IMR-90 (cell line): ENCODE data around the gene DCTN5. TPM values are rescaled to one million over a fixed set of nuclear protein-coding genes. Genes with fewer than 3 reads are reported as not detected.

Experiments
- ATAC-seq: fragments of 200-7000 bp; cut with Tn5 transposase; 2 replicates; pipeline ENCODE4 v1.9.1; 2020; ENCODE audit warnings: low read depth, mild to moderate bottlenecking, moderate library complexity
- BruUV-seq: library from RNA; stranded (reverse); fragments of 400-500 nt; replicated peaks from 2 replicates; lab custom pipeline; 2021; lab: Mats Ljungman, UMichigan
- CTCF ChIA-PET: fragments of 300-600 bp; formaldehyde crosslinking; extraction: SDS; loops from one replicate; lab custom pipeline; 2021; ENCODE audit warnings: antibody characterized with exemption; lab: Yijun Ruan, JAX
- POLR2A ChIA-PET: fragments of 300-600 bp; sonication (Branson Sonifier 250); formaldehyde crosslinking; loops from one replicate; lab custom pipeline; 2022; ENCODE audit warnings: antibody characterized with exemption; ENCODE audit not compliant: unreplicated experiment; lab: Charles Lee
- DNase-seq: peaks from one replicate; pipeline ENCODE4 v3.0.0; 2013
- H2AFZ ChIP-seq: replicated peaks from 2 replicates; pipeline ENCODE3; 2013; ENCODE audit warnings: low read length, mild to moderate bottlenecking; ENCODE audit not compliant: poor library complexity
- H2AK5ac ChIP-seq: 2 replicates; pipeline ENCODE4 v1.6.1; 2013; ENCODE audit warnings: low read depth, low read length, inconsistent platforms
- H2AK9ac ChIP-seq: replicated peaks from 2 replicates; pipeline ENCODE3; 2013; ENCODE audit warnings: mild to moderate bottlenecking, low read depth, low read length, moderate library complexity; ENCODE audit not compliant: poor library complexity
- H2BK120ac ChIP-seq: 2 replicates; pipeline ENCODE4 v1.6.1; 2013; ENCODE audit warnings: low read depth, low read length, inconsistent platforms
- H2BK15ac ChIP-seq: 3 replicates; pipeline ENCODE4 v1.6.1; 2013; ENCODE audit warnings: low read depth, low read length, inconsistent platforms
- H2BK20ac ChIP-seq: 2 replicates; pipeline ENCODE4 v1.6.1; 2013; ENCODE audit warnings: low read depth, mild to moderate bottlenecking, inconsistent platforms, low read length, moderate library complexity
- H2BK5ac ChIP-seq: 2 replicates; pipeline ENCODE4 v1.6.1; 2013; ENCODE audit warnings: mild to moderate bottlenecking, low read depth, low read length, inconsistent platforms; ENCODE audit not compliant: poor library complexity, severe bottlenecking
- H3K14ac ChIP-seq: replicated peaks from 2 replicates; pipeline ENCODE4 v1.6.1; 2013; ENCODE audit warnings: low read depth, low read length, inconsistent platforms
- H3K18ac ChIP-seq: 2 replicates; pipeline ENCODE4 v1.6.1; 2013; ENCODE audit warnings: low read depth, low read length, control low read depth
- H3K23ac ChIP-seq: 2 replicates; pipeline ENCODE4 v1.6.1; 2013; ENCODE audit warnings: low read depth, low read length, inconsistent platforms
- H3K27ac ChIP-seq: 2 replicates; pipeline ENCODE4 v1.5.1; 2013; ENCODE audit warnings: mild to moderate bottlenecking, control low read depth, low read length; ENCODE audit not compliant: insufficient read depth
- H3K27me3 ChIP-seq: 2 replicates; pipeline ENCODE4 v1.6.1; 2013; ENCODE audit warnings: low read length; ENCODE audit not compliant: control insufficient read depth, insufficient read depth
- H3K36me3 ChIP-seq: 2 replicates; pipeline ENCODE4 v1.6.1; 2013; ENCODE audit warnings: low read length, mixed read lengths; ENCODE audit not compliant: control insufficient read depth, insufficient read depth
- H3K4ac ChIP-seq: 2 replicates; pipeline ENCODE4 v1.6.1; 2013; ENCODE audit warnings: low read depth, low read length, inconsistent platforms
- H3K4me1 ChIP-seq: 2 replicates; pipeline ENCODE4 v1.6.1; 2013; ENCODE audit warnings: low read length, mixed read lengths; ENCODE audit not compliant: control insufficient read depth, insufficient read depth
- H3K4me2 ChIP-seq: 2 replicates; pipeline ENCODE4 v1.6.1; 2013; ENCODE audit warnings: low read depth, mild to moderate bottlenecking, control low read depth, low read length, moderate library complexity
- H3K4me3 ChIP-seq: 2 replicates; pipeline ENCODE4 v1.5.1; 2013; ENCODE audit warnings: low read depth, mild to moderate bottlenecking, control low read depth, low read length, moderate library complexity; ENCODE audit not compliant: insufficient read depth
- H3K56ac ChIP-seq: 2 replicates; pipeline ENCODE4 v1.6.1; 2013; ENCODE audit warnings: low read length, inconsistent platforms; ENCODE audit not compliant: insufficient read depth; ENCODE audit errors: extremely low read depth
- H3K79me1 ChIP-seq, 2 experiments: 2 replicates each; pipeline ENCODE4 v1.6.1; 2013; ENCODE audit warnings: low read length in 2 of 2, inconsistent platforms in 1 of 2, low read depth in 1 of 2
- H3K9ac ChIP-seq: 2 replicates; pipeline ENCODE4 v1.6.1; 2013; ENCODE audit warnings: low read depth, low read length, control low read depth
- H3K9me1 ChIP-seq: 2 replicates; pipeline ENCODE4 v1.6.1; 2013; ENCODE audit warnings: low read length, inconsistent platforms; ENCODE audit not compliant: insufficient read depth
- H3K9me3 ChIP-seq: 2 replicates; pipeline ENCODE4 v1.6.1; 2013; ENCODE audit warnings: low read length; ENCODE audit not compliant: control insufficient read depth, insufficient read depth
- H4K20me1 ChIP-seq: 2 replicates; pipeline ENCODE4 v1.6.1; 2013; ENCODE audit warnings: low read length, inconsistent platforms; ENCODE audit not compliant: insufficient read depth
- H4K5ac ChIP-seq: 2 replicates; pipeline ENCODE4 v1.6.1; 2013; ENCODE audit warnings: mild to moderate bottlenecking, low read depth, low read length, control low read depth
- H4K8ac ChIP-seq, 2 experiments: 2 replicates each; pipeline ENCODE4 v1.6.1; 2013; ENCODE audit warnings: low read depth in 2 of 2, low read length in 2 of 2, control low read depth in 1 of 2, inconsistent platforms in 1 of 2
- H4K91ac ChIP-seq: 2 replicates; pipeline ENCODE4 v1.6.1; 2013; ENCODE audit warnings: low read depth, low read length, inconsistent platforms; ENCODE audit not compliant: insufficient read depth
- CHD1 ChIP-seq: IDR thresholded peaks from 2 replicates; pipeline ENCODE4 v1.6.1; 2012; ENCODE audit warnings: low read depth, low read length, improper control_type of control experiment
- ELK1 ChIP-seq: fragments of 150-350 bp; IDR thresholded peaks from 2 replicates; pipeline ENCODE4 v1.6.1; 2016; ENCODE audit warnings: low read depth, mild to moderate bottlenecking, low read length, moderate library complexity, borderline replicate concordance
- FOS ChIP-seq: fragments of 150-350 bp; IDR thresholded peaks from 2 replicates; pipeline ENCODE4 v1.6.1; 2016; ENCODE audit warnings: low read depth, low read length
- MAFK ChIP-seq: IDR thresholded peaks from 2 replicates; pipeline ENCODE4 v1.6.1; 2012; ENCODE audit warnings: low read depth, low read length, improper control_type of control experiment
- MAZ ChIP-seq: IDR thresholded peaks from 2 replicates; pipeline ENCODE4 v1.6.1; 2012; ENCODE audit warnings: low read depth, mild to moderate bottlenecking, low read length, improper control_type of control experiment, moderate library complexity, borderline replicate concordance
- MXI1 ChIP-seq: IDR thresholded peaks from 2 replicates; pipeline ENCODE4 v1.6.1; 2012; ENCODE audit warnings: low read depth, mild to moderate bottlenecking, low read length, moderate library complexity, borderline replicate concordance
- NFE2L2 ChIP-seq: fragments of 150-350 bp; IDR thresholded peaks from 2 replicates; pipeline ENCODE4 v1.6.1; 2016; ENCODE audit warnings: low read depth, mild to moderate bottlenecking, low read length
- RAD21 ChIP-seq: IDR thresholded peaks from 2 replicates; pipeline ENCODE4 v1.6.1; 2012; ENCODE audit warnings: low read length, improper control_type of control experiment
- RFX5 ChIP-seq: IDR thresholded peaks from 2 replicates; pipeline ENCODE4 v1.8.0; 2012; ENCODE audit warnings: low read depth, mild to moderate bottlenecking, low read length, moderate library complexity
- WGBS, 2 experiments: methylation state at CpG; one replicate each; pipeline versions ENCODE4 v1.1.5 to v1.1.7; 2013; ENCODE audit warnings: missing lambda C conversion rate in 2 of 2; ENCODE audit not compliant: insufficient read length in 1 of 2; ENCODE audit errors: extremely low coverage in 2 of 2; 5-methylcytosine and 5-hydroxymethylcytosine counted together
- dilution Hi-C: fragments of 300-500 bp; cut with HindIII; formaldehyde crosslinking; loops from one replicate; pipeline ENCODE4 v1.14.3; 2018; ENCODE audit warnings: low sequenced_read_pairs; ENCODE audit not compliant: unreplicated experiment
- in situ Hi-C: fragments of 300-500 bp; cut with MboI; formaldehyde crosslinking; loops from 3 replicates; pipeline ENCODE4 v1.14.3; 2019; ENCODE audit warnings: low sequenced_read_pairs, inconsistent platforms, mixed read lengths
- intact Hi-C: fragments of 100-400 bp; cut with micrococcal nuclease; formaldehyde crosslinking; loops from 2 replicates; pipeline ENCODE4 v1.10.0; 2022
- polyA plus RNA-seq, 3 experiments: library from polyadenylated mRNA; depleted of rRNA; stranded (reverse); fragments of >200 nt; gene quantifications; 2 replicates each; pipeline ENCODE4 v1.2.3, GENCODE V29; 2012; ENCODE audit warnings: low replicate concordance in 1 of 3
- total RNA-seq: library from RNA; depleted of rRNA; stranded (reverse); fragments of >200 nt; gene quantifications from 2 replicates; pipeline ENCODE4 v1.2.3, GENCODE V29; 2012

The DCTN5 gene
- total and polyA plus RNA-seq, 2 of the 4 experiments (the other 2 are of a cell fraction), result 49.6 to 111 TPM

GRCh38 chr16:23706439-23706838, 65.2 kb downstream of the DCTN5 start:
- no peak overlapping the region for H3K14ac ChIP-seq
- H2BK5ac ChIP-seq, result no peak overlapping the region
- POLR2A ChIA-PET, result no interaction called here
- no peak overlapping the region for H2AK5ac ChIP-seq
- no peak overlapping the region for H2BK15ac ChIP-seq
- in situ Hi-C loops (no loop called here), dilution Hi-C loops (no loop called here), intact Hi-C loops (no loop called here)
- H3K56ac ChIP-seq, result no peak overlapping the region
- TF ChIP-seq RFX5 (no peak), CHD1 (no peak), MXI1 (no peak), RAD21 (no peak), MAZ (no peak), NFE2L2 (no peak), FOS (no peak), MAFK (no peak), ELK1 (no peak)
- no peak overlapping the region for H3K4me3 ChIP-seq
- H4K8ac ChIP-seq, result no peak overlapping the region
- no peak overlapping the region for H2BK120ac ChIP-seq
- H3K27me3 ChIP-seq, result no peaks in the 10 kb centered on the region; the same call in 1 of the 2 replicates
- BruUV-seq, result no TSS peak
- no peak overlapping the region for H2AFZ ChIP-seq
- H2BK20ac ChIP-seq, result no peak overlapping the region
- no peak for ATAC-seq
- CTCF ChIA-PET, result no interaction called here
- no peak overlapping the region for H3K4me2 ChIP-seq
- peaks cover 10% of the 10 kb centered on the region for H3K9me3 ChIP-seq
- H4K91ac ChIP-seq, result no peak overlapping the region
- H3K23ac ChIP-seq, result no peak overlapping the region
- H3K9ac ChIP-seq, result no peak overlapping the region
- no peak for DNase-seq
- no peaks in the 10 kb centered on the region for H4K20me1 ChIP-seq
- no peaks in the 10 kb centered on the region for H3K36me3 ChIP-seq
- H3K4me1 ChIP-seq, result no peaks in the 10 kb centered on the region
- 100% methylated on average over 1 of the region's 4 CpGs; no CpG with 5 or more reads in 1 of the 2 experiments for WGBS, 2 experiments
- H3K9me1 ChIP-seq, result no peaks in the 10 kb centered on the region
- no peak overlapping the region for H3K4ac ChIP-seq
- no peak overlapping the region for H2AK9ac ChIP-seq
- H3K27ac ChIP-seq, result no peak overlapping the region
- H3K18ac ChIP-seq, result no peak overlapping the region
- no peaks in the 10 kb centered on the region for H3K79me1 ChIP-seq
- H4K5ac ChIP-seq, result no peak overlapping the region
